Mesodermal cell (in vitro differentiated cells): ENCODE data around the gene ZNF14.
"Not testable (repeated sequence)": the region's sequence is repeated elsewhere in the genome, so short reads cannot be mapped to it uniquely, and the experiment has no call there.

Experiments used
- H3K27ac ChIP-seq: 2 replicates; pipeline ENCODE4 v1.7.0; 2013; ENCODE audit warnings: mild to moderate bottlenecking, low read depth, low read length, moderate library complexity; ENCODE audit not compliant: severe bottlenecking
- H3K36me3 ChIP-seq: 2 replicates; pipeline ENCODE4 v1.7.1; 2013; ENCODE audit warnings: mild to moderate bottlenecking, low read length, moderate library complexity; ENCODE audit not compliant: control insufficient read depth, insufficient read depth
- H3K4me1 ChIP-seq: one replicate; pipeline ENCODE4 v1.7.1; 2013; ENCODE audit warnings: mild to moderate bottlenecking, low read length; ENCODE audit not compliant: insufficient read depth, control insufficient read depth, poor library complexity, severe bottlenecking
- H3K4me3 ChIP-seq: 2 replicates; pipeline ENCODE4 v1.7.0; 2013; ENCODE audit warnings: low read length, control low read depth, mild to moderate bottlenecking; ENCODE audit not compliant: insufficient read depth, poor library complexity, severe bottlenecking; ENCODE audit errors: extremely low read depth
- H3K9me3 ChIP-seq: 2 replicates; pipeline ENCODE4 v1.7.1; 2013; ENCODE audit warnings: mild to moderate bottlenecking, low read length, moderate library complexity; ENCODE audit not compliant: control insufficient read depth
- WGBS, 2 experiments: methylation state at CpG; one replicate each; pipeline ENCODE4 v1.1.5; 2013; ENCODE audit warnings: missing lambda C conversion rate in 2 of 2; ENCODE audit not compliant: insufficient coverage in 2 of 2; 5-methylcytosine and 5-hydroxymethylcytosine counted together

The ZNF14 gene

DNA sequence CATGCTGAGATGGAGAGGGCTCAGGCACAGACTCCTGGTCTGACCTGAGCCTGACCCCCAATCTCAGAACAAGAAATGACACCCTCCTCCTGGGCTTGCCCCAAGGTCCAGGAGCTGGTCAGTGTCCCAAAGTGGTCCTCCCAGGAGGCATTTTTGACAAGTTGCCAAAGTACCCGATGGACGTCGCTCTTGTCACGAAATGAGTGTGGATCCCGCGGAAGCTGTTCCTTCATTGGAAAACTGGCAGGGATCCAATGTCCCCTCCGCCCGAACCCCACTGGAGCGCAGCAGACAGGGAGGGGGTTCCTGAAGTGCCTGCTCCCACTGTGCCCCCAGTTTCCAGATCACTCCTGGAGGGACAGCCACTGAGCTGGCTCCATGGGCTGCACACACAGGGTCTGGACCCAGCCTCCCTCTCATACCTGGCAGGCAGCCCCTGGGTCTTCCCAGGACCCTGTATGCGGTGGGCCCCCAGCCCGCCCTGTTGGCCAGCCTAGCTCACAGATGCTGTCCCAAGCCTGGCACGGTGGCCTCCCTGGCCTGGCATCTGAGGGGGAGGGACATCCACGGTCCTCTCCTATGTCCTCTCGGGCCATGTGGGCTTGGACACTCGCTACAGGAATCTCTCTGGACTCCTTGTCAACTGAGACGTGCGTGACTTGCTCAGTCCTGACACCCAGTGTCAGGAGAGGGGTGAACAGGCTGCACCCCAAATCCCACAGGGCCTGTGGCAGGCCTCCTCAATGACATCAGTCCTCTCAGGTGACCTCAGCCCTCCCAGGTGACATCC is 12.8 kb upstream of the ZNF14 start:
- H3K4me1 ChIP-seq, result no peaks in the 10 kb centered on the region
- H3K27ac ChIP-seq, result no peak overlapping the region
- no peaks in the 10 kb centered on the region for H3K9me3 ChIP-seq
- no peaks in the 10 kb centered on the region for H3K36me3 ChIP-seq
- H3K4me3 ChIP-seq, result no peak overlapping the region
- WGBS, 2 experiments, result 88 to 92% methylated on average over 14 to 17 of the region's 17 CpGs

DNA sequence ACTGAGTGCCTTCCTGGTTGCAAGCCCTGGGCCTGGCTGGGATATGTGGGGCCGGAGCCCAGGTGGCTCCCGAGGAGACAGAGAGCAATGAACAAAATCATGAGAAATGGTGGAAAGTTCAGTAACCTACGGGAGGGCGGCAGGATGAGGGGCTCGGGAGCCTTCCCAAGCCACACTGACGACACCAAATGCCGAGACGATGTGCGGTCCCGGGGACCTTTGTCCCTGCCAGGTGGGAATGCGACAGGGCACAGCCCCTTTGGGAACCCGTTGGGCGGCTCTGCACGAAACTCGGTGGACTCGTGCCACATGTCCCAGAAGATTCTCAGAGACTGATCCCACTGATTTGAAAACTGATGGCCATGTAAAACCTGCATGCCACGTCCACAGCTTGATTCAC is 11.7 kb upstream of the ZNF14 start:
- 90 to 93% methylated on average over 17 of the region's 17 CpGs for WGBS, 2 experiments
- H3K4me1 ChIP-seq, result no peaks in the 10 kb centered on the region

DNA sequence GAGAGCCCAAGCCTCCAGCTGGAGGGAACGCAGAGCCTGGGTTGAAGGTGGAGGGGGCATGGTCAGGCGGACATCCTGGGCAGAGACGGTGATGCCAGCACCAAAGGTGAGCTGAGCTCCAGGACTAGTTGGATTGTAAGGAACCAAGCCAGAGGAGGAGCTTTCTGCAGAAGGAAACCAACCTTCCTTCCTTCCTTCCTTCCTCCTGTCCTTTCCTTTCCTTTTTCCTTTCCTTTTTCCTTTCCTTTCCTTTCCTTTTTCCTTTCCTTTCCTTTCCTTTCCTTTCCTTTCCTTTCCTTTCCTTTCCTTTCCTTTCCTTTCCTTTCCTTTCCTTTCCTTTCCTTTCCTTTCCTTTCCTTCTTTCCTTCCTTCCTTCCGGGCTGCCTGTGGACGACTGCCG is 11.0 kb upstream of the ZNF14 start:
- not testable (repeated sequence) for H3K36me3 ChIP-seq, H3K4me1 ChIP-seq
- 76 to 91% methylated on average over 3 of the region's 6 CpGs for WGBS, 2 experiments

More for the DNA sequence above, 11.7 kb upstream of the ZNF14 start:
- H3K27ac ChIP-seq, result no peak overlapping the region
- no peak overlapping the region for H3K4me3 ChIP-seq
- no peaks in the 10 kb centered on the region for H3K36me3 ChIP-seq
- H3K9me3 ChIP-seq, result no peaks in the 10 kb centered on the region

DNA sequence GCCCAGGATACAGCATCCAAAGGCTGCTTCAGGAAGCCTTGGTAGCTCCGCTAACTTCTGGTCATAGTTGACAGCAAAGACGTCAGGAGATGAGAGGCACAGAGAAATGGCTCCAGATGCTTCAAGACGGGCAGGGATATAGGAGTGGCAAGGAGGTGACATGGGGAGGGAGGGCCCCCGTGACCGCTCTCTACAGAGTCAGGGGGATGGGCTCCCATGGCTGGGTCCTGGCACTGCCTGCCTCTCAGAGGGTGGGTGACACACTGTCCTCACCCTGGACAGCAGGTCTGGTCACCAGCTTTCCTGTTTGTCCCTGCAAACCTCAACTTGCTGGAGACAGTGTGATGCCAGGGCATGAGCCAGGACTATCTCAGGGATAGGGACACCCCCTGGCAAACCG is 10.3 kb upstream of the ZNF14 start:
- H3K4me3 ChIP-seq, result no peak overlapping the region
- WGBS, 2 experiments, result 81 to 85% methylated on average over 6 of the region's 6 CpGs
- no peak overlapping the region for H3K27ac ChIP-seq
- no peaks in the 10 kb centered on the region for H3K36me3 ChIP-seq
- no peaks in the 10 kb centered on the region for H3K4me1 ChIP-seq
- H3K9me3 ChIP-seq, result no peaks in the 10 kb centered on the region

More for the DNA sequence above, 11.0 kb upstream of the ZNF14 start:
- not testable (repeated sequence) for H3K27ac ChIP-seq, H3K9me3 ChIP-seq, H3K4me3 ChIP-seq

DNA sequence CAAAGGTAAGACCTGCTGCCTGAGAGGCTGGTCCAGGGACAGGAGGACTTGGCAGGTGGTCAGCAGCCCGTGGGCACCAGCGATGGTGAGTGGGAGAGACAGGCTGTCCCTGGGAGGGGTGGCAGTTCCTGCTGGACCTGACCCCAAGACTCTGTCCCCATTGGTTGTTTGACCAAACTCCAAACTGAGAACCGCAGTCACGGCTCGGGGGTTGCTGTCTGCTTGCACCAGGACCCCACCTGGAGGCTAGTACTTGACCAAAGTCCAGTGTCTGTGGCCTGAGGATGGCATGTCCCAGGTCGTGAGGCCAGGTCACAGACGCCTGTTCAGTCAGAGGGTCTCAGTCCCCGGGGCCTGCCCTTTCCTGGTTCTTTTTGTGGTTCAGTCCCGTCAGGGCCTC is 9.9 kb upstream of the ZNF14 start:
- Histone ChIP-seq H3K4me3 (no peak overlapping the region), H3K9me3 (no peaks in the 10 kb centered on the region), H3K36me3 (no peaks in the 10 kb centered on the region), H3K4me1 (no peaks in the 10 kb centered on the region), H3K27ac (no peak overlapping the region)
- 83 to 84% methylated on average over 7 to 9 of the region's 9 CpGs for WGBS, 2 experiments

DNA sequence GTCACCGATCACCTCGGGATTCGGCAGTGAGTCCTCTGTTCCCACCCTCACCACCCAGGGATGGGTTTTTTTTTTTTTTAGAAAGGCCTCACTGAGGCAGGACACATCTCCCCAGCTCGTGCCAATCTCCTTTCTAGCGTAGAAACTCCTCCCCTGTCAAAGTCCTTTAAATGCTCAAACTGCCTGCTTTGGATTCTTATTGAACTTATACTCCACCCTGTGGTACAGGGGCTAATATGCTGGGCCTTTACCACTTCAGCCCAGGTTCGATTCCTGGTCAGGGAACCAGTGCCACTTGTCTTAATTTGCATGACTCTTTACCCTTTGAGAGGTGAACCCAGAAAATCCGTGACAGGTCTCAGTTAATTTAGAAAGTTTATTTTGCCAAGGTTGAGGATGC is 8.3 kb upstream of the ZNF14 start:
- Histone ChIP-seq H3K4me1 (no peaks in the 10 kb centered on the region), H3K36me3 (no peaks in the 10 kb centered on the region), H3K9me3 (no peaks in the 10 kb centered on the region), H3K27ac (no peak overlapping the region), H3K4me3 (no peak overlapping the region)
- 78 to 86% methylated on average over 3 to 7 of the region's 7 CpGs for WGBS, 2 experiments

DNA sequence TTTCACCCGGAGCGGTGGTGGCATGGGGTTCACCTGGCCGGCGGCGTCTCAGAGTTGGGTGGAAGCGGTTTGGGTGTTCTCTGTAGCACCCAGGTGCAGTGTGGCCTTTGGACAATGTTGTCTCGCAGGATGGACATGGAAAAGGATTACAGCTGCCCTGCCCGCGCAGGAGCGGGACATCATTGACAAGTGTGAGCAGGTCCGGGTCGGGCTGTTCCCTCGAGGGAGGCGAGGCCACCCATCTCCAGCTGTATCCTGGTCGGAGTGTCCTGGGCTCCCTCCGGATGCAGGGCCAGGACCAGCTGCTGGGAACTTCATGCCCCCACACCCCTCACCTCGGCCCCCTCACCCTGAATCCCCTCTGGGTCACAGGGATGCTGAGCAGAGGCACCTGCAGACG is 7.8 kb upstream of the ZNF14 start:
- 86 to 93% methylated on average over 11 to 17 of the region's 18 CpGs for WGBS, 2 experiments
- Histone ChIP-seq H3K4me3 (no peak overlapping the region), H3K36me3 (no peaks in the 10 kb centered on the region), H3K4me1 (no peaks in the 10 kb centered on the region), H3K27ac (no peak overlapping the region), H3K9me3 (no peaks in the 10 kb centered on the region)

DNA sequence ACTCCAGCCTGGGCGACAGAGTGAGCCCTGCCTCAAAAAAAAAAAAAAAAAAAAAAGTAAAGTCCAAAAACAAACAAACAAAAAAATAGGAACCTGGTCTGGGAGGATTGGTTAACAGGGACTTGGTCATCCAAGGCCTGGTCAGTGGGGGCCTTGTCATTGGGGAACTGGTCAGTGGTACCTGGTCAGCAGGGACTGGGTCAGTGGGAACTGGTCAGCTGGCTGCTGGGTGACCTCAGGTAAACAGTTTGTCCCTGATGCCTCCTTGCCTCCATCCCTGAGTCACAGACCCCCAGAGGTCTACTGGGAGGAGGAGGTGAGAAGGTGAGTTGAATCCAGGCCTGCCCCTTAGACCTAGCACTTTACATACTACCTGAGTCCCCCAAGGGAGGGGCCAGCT is 5.7 kb upstream of the ZNF14 start:
- H3K36me3 ChIP-seq, result no peaks in the 10 kb centered on the region
- no CpG with 5 or more reads among the region's 1 CpG for WGBS, 2 experiments
- no peak overlapping the region for H3K27ac ChIP-seq
- peaks cover 6% of the 10 kb centered on the region for H3K9me3 ChIP-seq
- no peak overlapping the region for H3K4me3 ChIP-seq
- no peaks in the 10 kb centered on the region for H3K4me1 ChIP-seq

DNA sequence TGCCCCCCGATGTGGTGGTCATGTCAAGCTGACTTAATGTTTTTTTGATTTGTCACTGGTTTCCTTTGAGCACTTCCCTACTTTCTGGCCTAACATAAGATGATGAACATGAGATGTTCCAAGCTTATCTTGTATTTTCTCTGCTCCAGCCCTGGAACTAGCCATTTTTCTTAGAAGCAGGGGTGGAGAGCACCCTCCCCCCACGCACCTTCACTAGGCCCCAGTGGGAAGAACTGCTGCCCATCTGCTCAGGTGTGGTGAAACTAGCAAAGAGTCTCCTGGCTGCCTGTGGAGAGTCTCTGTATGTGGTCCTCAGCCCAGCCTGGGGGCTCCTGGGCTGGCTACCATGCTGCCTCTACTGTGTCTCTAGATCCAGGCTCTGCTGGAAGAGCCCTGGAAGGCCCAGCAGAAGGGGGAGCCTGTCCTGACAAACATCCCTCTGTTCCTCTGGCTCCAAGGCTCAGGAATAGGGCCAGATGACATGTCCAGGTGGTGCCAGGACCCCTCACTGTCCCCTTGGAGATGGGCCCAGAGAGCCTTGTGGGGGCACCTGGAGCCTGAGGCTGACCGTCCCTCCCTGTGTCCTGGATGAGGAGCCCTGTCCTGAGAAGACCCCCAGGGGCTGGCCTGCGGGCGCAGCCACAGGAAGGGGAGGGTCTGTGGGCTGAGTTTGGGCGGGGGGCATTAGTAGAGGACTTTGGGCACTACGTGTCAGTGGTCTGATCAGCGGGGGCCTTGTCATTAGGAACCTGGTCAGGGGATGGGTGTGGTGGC is 4.8 kb upstream of the ZNF14 start:
- Histone ChIP-seq H3K4me3 (no peak overlapping the region), H3K27ac (no peak overlapping the region), H3K9me3 (peaks cover 10% of the 10 kb centered on the region), H3K4me1 (no peaks in the 10 kb centered on the region), H3K36me3 (no peaks in the 10 kb centered on the region)
- WGBS, 2 experiments, result 70 to 88% methylated on average over 6 of the region's 8 CpGs

DNA sequence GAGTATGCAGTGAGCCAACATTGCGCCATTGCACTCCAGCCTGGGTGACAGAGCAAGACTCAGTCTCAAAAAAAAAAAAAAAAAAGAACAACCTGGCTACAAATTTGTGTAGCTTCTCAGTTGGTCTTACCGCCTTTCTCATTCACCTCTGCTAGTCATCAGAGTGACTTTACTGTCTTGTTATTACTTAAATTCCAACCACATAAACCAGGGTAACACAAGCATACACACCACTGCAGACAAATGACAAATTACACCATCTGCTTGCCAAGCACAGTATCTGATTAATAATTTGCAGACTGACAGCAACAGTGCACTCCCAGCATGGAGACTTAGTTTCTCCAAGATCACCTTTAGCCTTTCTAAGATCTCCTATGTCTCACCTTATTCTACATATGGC is 11.0 kb downstream of the ZNF14 start:
- H3K4me3 ChIP-seq, result no peak overlapping the region
- no peaks in the 10 kb centered on the region for H3K4me1 ChIP-seq
- no peak overlapping the region for H3K27ac ChIP-seq
- 100% methylated on average over 2 of the region's 2 CpGs for WGBS, 2 experiments
- peaks cover 3% of the 10 kb centered on the region for H3K36me3 ChIP-seq
- H3K9me3 ChIP-seq, result peaks cover 45% of the 10 kb centered on the region

DNA sequence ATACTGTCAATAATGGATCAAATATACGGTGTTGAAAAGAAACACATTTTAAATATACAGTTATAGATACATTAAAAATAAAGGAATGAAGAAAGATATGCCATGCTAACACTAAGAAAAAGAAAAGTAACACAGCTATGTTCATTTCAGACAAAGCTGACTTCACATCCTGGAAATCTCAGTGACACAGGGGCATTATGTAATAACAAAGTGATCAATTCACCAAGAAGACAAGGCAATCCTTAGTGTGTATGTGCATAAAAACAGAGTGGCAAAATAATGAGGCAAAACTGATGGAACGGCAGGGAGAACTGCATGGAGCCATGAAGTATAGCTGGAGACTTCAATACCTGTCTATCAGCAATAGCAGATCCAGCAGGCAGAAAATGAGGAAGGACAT is 13.1 kb downstream of the ZNF14 start:
- Histone ChIP-seq H3K4me3 (no peak overlapping the region), H3K4me1 (no peaks in the 10 kb centered on the region), H3K27ac (no peak overlapping the region), H3K9me3 (peaks cover 57% of the 10 kb centered on the region), H3K36me3 (no peaks in the 10 kb centered on the region)
- WGBS, 2 experiments, result 100% methylated on average over 1 of the region's 2 CpGs
